Measurements from ENCODE around the gene SFR1. TPM values are rescaled to one million over a fixed set of nuclear protein-coding genes. Genes with fewer than 3 reads are reported as not detected.
"Not testable (repeated sequence)": the region's sequence is repeated elsewhere in the genome, so short reads cannot be mapped to it uniquely, and the experiment has no call there.

SFR1 gene
- total RNA-seq, 1 experiment from 2014 or later, result 12.0 TPM

DNA sequence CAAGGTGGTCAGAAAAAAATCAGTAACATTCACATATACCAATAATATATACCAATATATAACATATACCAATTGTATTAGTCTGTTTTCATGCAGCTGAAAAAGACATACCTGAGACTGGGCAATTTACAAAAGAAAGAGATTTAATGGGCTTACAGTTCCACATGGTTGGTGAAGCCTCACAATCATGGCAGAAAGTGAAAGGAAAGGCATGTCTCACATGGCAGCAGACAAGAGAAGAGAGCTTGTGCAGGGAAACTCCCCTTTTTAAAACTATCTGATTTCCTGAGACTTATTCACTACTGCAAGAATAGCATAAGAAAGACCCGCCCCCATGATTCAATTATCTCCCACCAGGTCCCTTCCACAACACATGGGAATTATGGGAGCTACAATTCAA is 52.2 kb downstream of the SFR1 start:
- DNase-seq (ENCODE audit: low read depth), result not testable (repeated sequence)

Other genes starting within 250 kb of the SFR1 start
- gene STN1, start 204.0 kb upstream of the SFR1 start, total RNA-seq (2014; rRNA removed; shearing (Covaris generic)), result 72.5 and 75.9 TPM in 2 replicates
- 51.6 and 64.0 TPM in 2 replicates for gene SLK, start 155.0 kb upstream of the SFR1 start, total RNA-seq (2014; rRNA removed; shearing (Covaris generic))
- gene COL17A1, start 36.3 kb upstream of the SFR1 start, total RNA-seq (2014; rRNA removed; shearing (Covaris generic)), result 2.0 and 2.6 TPM in 2 replicates
- gene CFAP43, start 110.2 kb downstream of the SFR1 start, total RNA-seq (2014; rRNA removed; shearing (Covaris generic)), result 0.24 and 0.78 TPM in 2 replicates
- 189 and 193 TPM in 2 replicates for gene GSTO1, start 132.7 kb downstream of the SFR1 start, total RNA-seq (2014; rRNA removed; shearing (Covaris generic))
- 2.3 and 2.6 TPM in 2 replicates for gene GSTO2, start 147.0 kb downstream of the SFR1 start, total RNA-seq (2014; rRNA removed; shearing (Covaris generic))
- gene ITPRIP, start 216.3 kb downstream of the SFR1 start, total RNA-seq (2014; rRNA removed; shearing (Covaris generic)), result 3.9 and 4.0 TPM in 2 replicates
- 0.48 and 0.49 TPM in 2 replicates for gene CFAP58, start 231.7 kb downstream of the SFR1 start, total RNA-seq (2014; rRNA removed; shearing (Covaris generic))

Measured in RPMI7951 (cell line).